Smooth muscle cell (in vitro differentiated cells): Measurements from ENCODE around the gene TEAD1. TPM values are rescaled to one million over a fixed set of nuclear protein-coding genes. Genes with fewer than 3 reads are reported as not detected.

Source experiments
- DNase-seq: peaks from one replicate; lab custom pipeline; 2025; ENCODE audit not compliant: unreplicated experiment; lab: John Stamatoyannopoulos, UW
- H2AFZ ChIP-seq: fragments of 200-600 bp; sonication (generic); 2 replicates; pipeline ENCODE4 v1.6.0; 2016; ENCODE audit warnings: antibody characterized with exemption, low read depth, mild to moderate bottlenecking
- H3F3A ChIP-seq: fragments of 200-600 bp; sonication (generic); 2 replicates; pipeline ENCODE4 v1.6.0; 2017; ENCODE audit warnings: antibody characterized with exemption, low read depth
- H3K27ac ChIP-seq: fragments of 200-600 bp; sonication (generic); 2 replicates; pipeline ENCODE4 v1.5.1; 2016; ENCODE audit warnings: low read depth, mild to moderate bottlenecking
- H3K27me3 ChIP-seq: fragments of 200-600 bp; sonication (generic); 2 replicates; pipeline ENCODE4 v1.6.1; 2016; ENCODE audit warnings: low read depth, mild to moderate bottlenecking
- H3K36me3 ChIP-seq: fragments of 200-600 bp; sonication (generic); 2 replicates; pipeline ENCODE4 v1.5.1; 2016; ENCODE audit warnings: low read depth
- H3K4me1 ChIP-seq: fragments of 200-600 bp; sonication (generic); 2 replicates; pipeline ENCODE4 v1.5.1; 2016; ENCODE audit warnings: low read depth
- H3K4me2 ChIP-seq: fragments of 200-600 bp; sonication (generic); 2 replicates; pipeline ENCODE4 v1.6.0; 2016; ENCODE audit warnings: mild to moderate bottlenecking
- H3K4me3 ChIP-seq: fragments of 200-600 bp; sonication (generic); 2 replicates; pipeline ENCODE4 v1.5.1; 2016; ENCODE audit warnings: mild to moderate bottlenecking
- H3K79me2 ChIP-seq: fragments of 200-600 bp; sonication (generic); 2 replicates; pipeline ENCODE4 v1.6.0; 2016; ENCODE audit warnings: low read depth, mild to moderate bottlenecking
- H3K9ac ChIP-seq: fragments of 200-600 bp; sonication (generic); 2 replicates; pipeline ENCODE4 v1.6.0; 2016; ENCODE audit warnings: low read depth
- H3K9me3 ChIP-seq: fragments of 200-600 bp; sonication (generic); replicated peaks from 2 replicates; pipeline ENCODE4 v1.5.1; 2016; ENCODE audit warnings: low read depth
- H4K20me1 ChIP-seq: fragments of 200-600 bp; sonication (generic); 2 replicates; pipeline ENCODE4 v1.6.0; 2016; ENCODE audit warnings: low read depth
- WGBS: methylation state at CpG from one replicate; pipeline ENCODE4 v1.1.7; 2016; ENCODE audit warnings: low lambda C conversion rate; 5-methylcytosine and 5-hydroxymethylcytosine counted together
- polyA plus RNA-seq: library from polyadenylated mRNA; unstranded; fragments of >200 nt; fragmentation: Nextera tagmentation; extraction: Ambion mirVana; gene quantifications from 2 replicates; pipeline ENCODE4 v1.2.1, GENCODE V29; 2016
- total RNA-seq: library from RNA; depleted of rRNA; stranded (reverse); fragments of >200 nt; gene quantifications from 2 replicates; pipeline ENCODE4 v1.2.3, GENCODE V29; 2014
- TF ChIP-seq, protein P1 (sequence below): fragments of 200-600 bp; sonication (generic); IDR thresholded peaks from 2 replicates; pipeline ENCODE4 v1.5.1; 2017; ENCODE audit warnings: borderline replicate concordance, mild to moderate bottlenecking, antibody characterized with exemption; ENCODE audit not compliant: insufficient read depth, poor library complexity, severe bottlenecking

TEAD1 gene
- total and polyA plus RNA-seq, 2 experiments from 2014 or later: 63.0 to 181 TPM

DNA sequence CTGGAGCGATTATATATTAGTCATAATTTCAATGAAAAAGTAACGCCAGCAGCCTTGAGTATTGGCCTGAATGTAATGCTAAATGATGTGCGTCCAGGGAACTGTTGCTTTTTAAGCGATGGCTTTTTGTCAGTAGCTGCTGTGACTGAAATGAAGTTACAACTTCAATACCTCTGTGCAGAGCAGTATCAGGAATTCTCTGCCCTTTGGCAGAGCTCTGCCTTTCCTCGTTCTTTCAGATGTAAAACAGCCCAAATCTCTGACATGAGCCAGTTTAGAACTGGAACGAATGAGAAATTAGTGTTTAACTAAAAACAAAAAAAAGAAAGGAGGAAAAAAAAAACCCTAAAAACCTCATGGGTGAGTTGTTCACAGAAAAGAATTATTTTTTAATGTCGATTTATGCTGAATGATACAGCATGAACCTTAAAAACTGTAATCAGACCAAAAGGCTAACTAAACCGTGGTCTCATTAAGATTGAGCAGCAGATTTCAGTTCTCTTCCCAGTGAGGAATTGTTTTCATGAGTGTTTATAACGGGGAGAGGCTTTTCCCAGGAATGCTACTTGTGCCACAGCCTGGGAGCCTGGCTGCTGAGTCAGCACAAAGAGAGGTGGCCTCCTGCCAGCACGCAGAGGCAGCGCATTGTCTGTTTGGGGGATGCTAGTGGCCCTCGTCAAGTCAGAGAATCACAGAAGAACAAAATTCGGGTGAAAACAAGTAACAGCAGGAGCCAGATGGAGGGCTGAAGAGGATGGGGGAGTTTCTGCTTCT, 188.7 kb downstream of the TEAD1 start:
- Histone ChIP-seq H3K4me1 (peaks cover 70% of the 10 kb centered on the region), H3K4me3 (no peak overlapping the region), H3K27ac (peak overlapping the region; percentile 98), H3K79me2 (peaks cover 84% of the 10 kb centered on the region), H3K27me3 (no peaks in the 10 kb centered on the region), H3K36me3 (no peaks in the 10 kb centered on the region), H3K4me2 (peak overlapping the region; percentile 78), H2AFZ (no peak overlapping the region), H3K9ac (peak overlapping the region; percentile 90), H3K9me3 (no peaks in the 10 kb centered on the region), H3F3A (peaks cover 39% of the 10 kb centered on the region), H4K20me1 (peaks cover 87% of the 10 kb centered on the region)
- TF ChIP-seq, protein P1, sequence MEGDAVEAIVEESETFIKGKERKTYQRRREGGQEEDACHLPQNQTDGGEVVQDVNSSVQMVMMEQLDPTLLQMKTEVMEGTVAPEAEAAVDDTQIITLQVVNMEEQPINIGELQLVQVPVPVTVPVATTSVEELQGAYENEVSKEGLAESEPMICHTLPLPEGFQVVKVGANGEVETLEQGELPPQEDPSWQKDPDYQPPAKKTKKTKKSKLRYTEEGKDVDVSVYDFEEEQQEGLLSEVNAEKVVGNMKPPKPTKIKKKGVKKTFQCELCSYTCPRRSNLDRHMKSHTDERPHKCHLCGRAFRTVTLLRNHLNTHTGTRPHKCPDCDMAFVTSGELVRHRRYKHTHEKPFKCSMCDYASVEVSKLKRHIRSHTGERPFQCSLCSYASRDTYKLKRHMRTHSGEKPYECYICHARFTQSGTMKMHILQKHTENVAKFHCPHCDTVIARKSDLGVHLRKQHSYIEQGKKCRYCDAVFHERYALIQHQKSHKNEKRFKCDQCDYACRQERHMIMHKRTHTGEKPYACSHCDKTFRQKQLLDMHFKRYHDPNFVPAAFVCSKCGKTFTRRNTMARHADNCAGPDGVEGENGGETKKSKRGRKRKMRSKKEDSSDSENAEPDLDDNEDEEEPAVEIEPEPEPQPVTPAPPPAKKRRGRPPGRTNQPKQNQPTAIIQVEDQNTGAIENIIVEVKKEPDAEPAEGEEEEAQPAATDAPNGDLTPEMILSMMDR: no peak
- peak; percentile 50 for DNase-seq
- 16% methylated on average over 13 of the region's 13 CpGs for WGBS

GRCh38 chr11:12863605-12864121, 189.4 kb downstream of the TEAD1 start:
- Histone ChIP-seq H3K4me3 (no peak overlapping the region), H3K27ac (peak overlapping the region; percentile 98), H3K27me3 (no peaks in the 10 kb centered on the region), H2AFZ (no peak overlapping the region), H4K20me1 (peaks cover 87% of the 10 kb centered on the region), H3K4me2 (peak overlapping the region; percentile 78), H3K4me1 (peaks cover 70% of the 10 kb centered on the region), H3F3A (peaks cover 39% of the 10 kb centered on the region), H3K9me3 (no peaks in the 10 kb centered on the region), H3K9ac (peak overlapping the region; percentile 90), H3K36me3 (no peaks in the 10 kb centered on the region), H3K79me2 (peaks cover 84% of the 10 kb centered on the region)
- 49% methylated on average over 9 of the region's 9 CpGs for WGBS
- TF ChIP-seq, protein P1: no peak
- DNase-seq: no peak

DNA sequence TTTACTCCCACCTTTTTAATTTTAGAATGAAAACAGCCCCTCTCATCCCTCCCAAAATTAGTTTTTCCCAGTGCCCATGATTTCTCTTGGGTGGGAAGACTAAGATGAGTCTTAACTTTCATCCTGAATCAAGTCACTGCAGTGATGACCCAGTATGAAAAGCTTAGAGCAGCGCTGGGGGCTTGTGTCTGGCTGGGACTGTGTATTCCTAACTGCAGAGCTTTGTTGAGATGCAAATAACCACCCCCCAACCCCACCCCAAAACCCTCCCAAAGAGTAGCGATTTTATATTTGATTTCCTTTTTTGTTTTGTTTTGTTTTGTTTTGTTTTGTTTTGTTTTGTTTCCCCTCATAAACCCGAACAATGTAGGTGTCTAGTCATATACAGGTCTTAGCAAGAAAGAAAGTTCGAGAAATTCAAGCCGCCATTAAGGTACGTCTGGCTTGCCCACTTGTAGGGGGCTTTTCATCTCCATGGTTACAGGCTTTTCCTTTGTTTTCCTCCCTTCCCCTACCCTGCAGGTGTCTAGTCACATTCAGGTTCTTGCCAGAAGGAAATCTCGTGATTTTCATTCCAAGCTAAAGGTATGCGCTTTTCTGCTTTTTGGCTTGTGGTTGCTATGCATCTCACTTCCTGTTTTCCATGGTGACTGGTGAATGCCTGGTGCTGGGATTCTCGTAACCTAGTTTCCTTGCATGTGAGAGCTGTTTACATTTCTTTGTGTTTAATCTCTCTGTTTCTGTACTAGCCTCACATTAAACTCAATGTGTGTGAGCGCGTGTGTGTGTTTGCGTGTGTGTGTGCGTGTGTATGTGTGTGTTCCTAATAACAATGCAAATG, 190.3 kb downstream of the TEAD1 start:
- H3K9ac ChIP-seq: peak overlapping the region; percentile 90
- peaks cover 44% of the 10 kb centered on the region for H3F3A ChIP-seq
- no peaks in the 10 kb centered on the region for H3K9me3 ChIP-seq
- no peak overlapping the region for H3K4me3 ChIP-seq
- peak overlapping the region; percentile 78 for H3K4me2 ChIP-seq
- H3K27ac ChIP-seq: peak overlapping the region; percentile 98
- no peak overlapping the region for H2AFZ ChIP-seq
- H3K27me3 ChIP-seq: no peaks in the 10 kb centered on the region
- TF ChIP-seq, protein P1: no peak
- H3K36me3 ChIP-seq: no peaks in the 10 kb centered on the region
- WGBS: 22% methylated on average over 13 of the region's 13 CpGs
- H3K4me1 ChIP-seq: peaks cover 68% of the 10 kb centered on the region
- peaks cover 84% of the 10 kb centered on the region for H4K20me1 ChIP-seq
- H3K79me2 ChIP-seq: peaks cover 84% of the 10 kb centered on the region
- DNase-seq: no peak
